GM12874 (cell line): Measurements from ENCODE around the gene TMTC1.
A peak's percentile ranks its signal among the peaks of the same experiment; 100 is the strongest.

Source experiments
- TF ChIP-seq, protein P1 (sequence below): IDR thresholded peaks from 2 replicates; pipeline ENCODE4 v1.5.1; 2011; ENCODE audit warnings: low read depth, mild to moderate bottlenecking, control low read depth, low read length, moderate library complexity; ENCODE audit not compliant: insufficient read depth

TMTC1 gene

DNA sequence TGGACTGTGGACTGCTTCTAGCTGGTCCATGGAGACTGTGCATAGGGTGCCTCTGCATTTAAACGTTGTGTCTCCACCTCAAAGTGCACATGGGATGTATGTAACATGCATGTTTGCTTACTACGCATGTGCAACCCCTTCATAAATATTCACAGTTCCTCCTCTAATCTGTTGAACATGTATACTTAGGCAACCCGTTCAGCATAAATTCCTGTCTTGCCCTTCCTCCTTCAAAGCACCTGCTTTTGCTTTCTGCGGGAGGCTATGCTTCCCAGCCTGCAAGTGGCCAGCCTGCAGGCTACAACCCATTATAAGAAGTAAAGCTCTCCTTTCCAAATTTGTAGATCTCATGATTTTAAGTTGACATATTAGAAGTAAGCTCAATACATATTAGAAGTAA is 253.3 kb downstream of the TMTC1 start:
- TF ChIP-seq, protein P1, sequence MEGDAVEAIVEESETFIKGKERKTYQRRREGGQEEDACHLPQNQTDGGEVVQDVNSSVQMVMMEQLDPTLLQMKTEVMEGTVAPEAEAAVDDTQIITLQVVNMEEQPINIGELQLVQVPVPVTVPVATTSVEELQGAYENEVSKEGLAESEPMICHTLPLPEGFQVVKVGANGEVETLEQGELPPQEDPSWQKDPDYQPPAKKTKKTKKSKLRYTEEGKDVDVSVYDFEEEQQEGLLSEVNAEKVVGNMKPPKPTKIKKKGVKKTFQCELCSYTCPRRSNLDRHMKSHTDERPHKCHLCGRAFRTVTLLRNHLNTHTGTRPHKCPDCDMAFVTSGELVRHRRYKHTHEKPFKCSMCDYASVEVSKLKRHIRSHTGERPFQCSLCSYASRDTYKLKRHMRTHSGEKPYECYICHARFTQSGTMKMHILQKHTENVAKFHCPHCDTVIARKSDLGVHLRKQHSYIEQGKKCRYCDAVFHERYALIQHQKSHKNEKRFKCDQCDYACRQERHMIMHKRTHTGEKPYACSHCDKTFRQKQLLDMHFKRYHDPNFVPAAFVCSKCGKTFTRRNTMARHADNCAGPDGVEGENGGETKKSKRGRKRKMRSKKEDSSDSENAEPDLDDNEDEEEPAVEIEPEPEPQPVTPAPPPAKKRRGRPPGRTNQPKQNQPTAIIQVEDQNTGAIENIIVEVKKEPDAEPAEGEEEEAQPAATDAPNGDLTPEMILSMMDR: no peak

DNA sequence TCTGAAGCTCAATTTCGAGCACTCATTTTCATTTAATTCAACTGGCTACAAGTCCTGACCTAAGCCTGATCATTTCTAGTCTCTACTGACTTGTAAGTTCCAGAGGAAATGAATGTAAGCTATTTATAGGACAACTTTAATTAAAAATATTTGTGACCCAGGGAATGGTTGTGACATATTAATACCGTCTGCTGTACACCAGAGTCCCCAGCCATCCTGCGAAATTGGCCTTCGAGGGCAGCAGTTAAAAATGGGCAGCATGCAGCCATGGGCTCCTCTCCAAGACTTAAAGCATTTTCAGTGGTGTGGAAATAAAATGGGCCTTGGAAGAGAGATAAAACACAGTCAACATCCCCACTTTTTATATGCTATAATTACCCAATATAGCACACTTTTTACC is 255.6 kb downstream of the TMTC1 start:
- TF ChIP-seq, protein P1: no peak

DNA sequence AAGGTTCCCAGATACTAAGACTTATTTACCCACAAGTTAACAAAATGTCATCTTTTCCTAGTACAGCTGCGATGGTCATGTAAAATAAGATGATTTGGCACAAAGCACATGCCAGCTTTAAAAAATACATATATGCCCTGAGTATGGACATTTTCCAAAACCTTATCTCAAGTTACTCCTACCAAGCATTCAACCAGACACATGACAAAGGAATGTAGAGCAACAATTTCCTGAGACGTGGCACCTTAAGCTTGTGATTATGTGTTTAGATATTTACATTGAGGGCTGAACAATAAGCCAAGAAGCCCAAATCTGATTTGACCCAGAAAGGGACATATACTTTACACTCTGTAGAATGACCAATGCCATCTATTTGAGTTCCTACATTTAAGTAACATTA is 261.8 kb downstream of the TMTC1 start:
- TF ChIP-seq, protein P1: no peak

DNA sequence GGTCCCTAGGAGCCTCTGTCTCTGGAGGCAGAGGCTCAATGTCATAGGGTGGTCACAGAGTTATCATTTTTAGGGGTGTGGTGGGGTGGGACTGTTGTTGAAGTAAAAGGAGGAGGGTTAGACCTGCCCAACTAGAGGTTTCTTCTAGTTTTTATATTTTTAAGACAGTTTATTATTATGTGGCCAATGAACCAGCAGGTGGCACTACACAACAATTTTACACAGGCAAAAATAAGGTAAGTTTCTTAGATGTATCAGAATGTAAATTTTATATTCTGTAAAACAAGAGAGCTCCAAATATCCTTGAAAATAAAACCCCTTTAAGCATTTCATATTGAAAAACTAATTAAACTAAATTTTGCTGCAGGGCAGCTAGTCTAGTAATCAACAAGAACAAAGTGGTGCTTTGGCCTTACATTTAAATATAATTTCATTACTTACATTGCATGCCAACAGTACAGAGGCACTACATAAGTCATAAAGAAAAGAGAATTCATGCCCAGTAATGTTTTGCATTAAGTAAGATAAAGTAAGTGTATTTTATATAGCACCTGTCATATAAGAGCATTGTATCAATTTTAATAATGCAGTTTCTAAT is 264.1 kb downstream of the TMTC1 start:
- TF ChIP-seq, protein P1: 0 out of 2 replicates have a peak, but pooled peaks have one; percentile 22

DNA sequence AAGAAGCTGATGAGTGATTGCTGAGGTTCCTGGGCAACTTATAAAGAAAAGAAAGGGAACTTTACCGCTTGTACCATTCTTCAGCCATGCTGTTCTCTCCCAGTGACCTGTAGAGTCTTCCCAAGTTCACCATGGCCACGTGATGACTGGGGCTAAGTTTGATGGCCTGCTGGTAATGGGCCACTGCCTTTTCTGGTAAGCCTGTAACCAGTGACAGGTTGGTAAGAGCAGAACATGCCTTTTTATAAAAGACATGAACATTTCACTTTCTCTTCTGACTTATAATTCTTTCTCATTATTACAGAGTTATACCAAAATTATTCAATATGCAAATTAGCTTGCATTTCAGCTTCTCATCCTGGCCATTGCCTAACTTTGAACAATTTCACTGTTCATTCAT is 265.3 kb downstream of the TMTC1 start:
- TF ChIP-seq, protein P1: no peak

DNA sequence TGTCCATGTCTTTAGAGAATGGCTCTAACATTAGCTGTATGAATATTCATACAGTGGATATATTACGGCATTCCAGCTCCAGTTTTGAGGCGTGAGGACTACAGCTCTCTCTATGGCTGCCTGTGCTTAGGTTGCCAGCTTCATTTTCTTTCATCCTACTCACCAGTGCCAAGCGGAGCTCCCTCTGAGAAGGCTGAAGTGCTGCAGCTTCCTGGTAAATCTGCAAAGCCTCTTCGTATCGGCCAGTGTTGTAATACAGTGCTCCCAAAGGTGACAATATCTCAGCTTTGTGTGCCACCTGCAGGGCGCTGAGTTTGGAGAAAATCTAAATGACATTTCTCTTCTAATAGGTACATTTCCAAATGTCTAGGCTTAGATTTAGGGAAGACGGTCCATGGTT is 266.5 kb downstream of the TMTC1 start:
- TF ChIP-seq, protein P1: no peak

DNA sequence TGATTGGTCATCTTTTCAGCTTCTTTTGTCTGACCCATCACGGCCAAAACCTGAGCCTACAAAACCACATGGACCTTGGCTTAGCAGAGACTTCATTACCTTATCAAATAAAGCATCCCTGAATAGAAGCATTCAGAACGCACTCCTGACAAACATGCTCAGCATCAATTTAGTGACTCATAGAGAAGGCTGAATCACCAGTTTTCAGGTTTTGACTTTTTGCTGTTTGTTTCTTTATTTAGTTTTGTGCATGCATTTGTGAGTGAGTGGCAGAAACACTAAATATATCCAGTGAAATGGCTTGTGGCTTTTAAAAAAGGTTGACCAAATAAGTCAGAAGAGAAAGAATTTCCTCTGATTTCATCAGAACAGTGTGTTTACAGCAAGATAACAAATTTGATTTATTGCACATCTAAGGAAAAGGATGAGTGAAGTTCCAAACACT is 267.3 kb downstream of the TMTC1 start:
- TF ChIP-seq, protein P1: no peak
